ENCODE measurements around the gene DGKI.

DGKI gene

GRCh38 chr7:137689761-137690160, 157.0 kb downstream of the DGKI start:
- Histone ChIP-seq H3K27me3 (peaks cover 10% of the 10 kb centered on the region), H3K27ac (no peak overlapping the region), H3K9me3 (no peaks in the 10 kb centered on the region), H3K36me3 (no peaks in the 10 kb centered on the region), H3K4me1 (ENCODE audit: control insufficient read depth in 1 of 2, insufficient read depth in 1 of 2, low read depth in 1 of 2, low read length in 1 of 2) (no peaks in the 10 kb centered on the region), H3K4me3 (ENCODE audit: low read depth in 1 of 2, low read length in 1 of 2) (no peak overlapping the region)
- TF ChIP-seq CTCF (IDR thresholded peaks at IDR 0.05): no peak

GRCh38 chr7:137687556-137688265, 159.1 kb downstream of the DGKI start:
- Histone ChIP-seq H3K27me3 (peaks cover 10% of the 10 kb centered on the region), H3K36me3 (no peaks in the 10 kb centered on the region), H3K9me3 (no peaks in the 10 kb centered on the region), H3K4me1 (ENCODE audit: control insufficient read depth in 1 of 2, insufficient read depth in 1 of 2, low read depth in 1 of 2, low read length in 1 of 2) (no peaks in the 10 kb centered on the region), H3K27ac (no peak overlapping the region), H3K4me3 (ENCODE audit: low read depth in 1 of 2, low read length in 1 of 2) (no peak overlapping the region)
- TF ChIP-seq CTCF (IDR thresholded peaks at IDR 0.05): no peak

GRCh38 chr7:137685433-137686164, 161.2 kb downstream of the DGKI start:
- no peak overlapping the region for H3K27ac ChIP-seq
- no peak overlapping the region for H3K4me3 ChIP-seq (ENCODE audit: low read depth in 1 of 2, low read length in 1 of 2)
- no peak for TF ChIP-seq CTCF (IDR thresholded peaks at IDR 0.05)
- H3K36me3 ChIP-seq: no peaks in the 10 kb centered on the region
- no peaks in the 10 kb centered on the region for H3K9me3 ChIP-seq
- no peaks in the 10 kb centered on the region for H3K4me1 ChIP-seq (ENCODE audit: control insufficient read depth in 1 of 2, insufficient read depth in 1 of 2, low read depth in 1 of 2, low read length in 1 of 2)
- peaks cover 10% of the 10 kb centered on the region for H3K27me3 ChIP-seq

- peaks cover 10% of the 10 kb centered on the region for H3K27me3 ChIP-seq
- H3K4me1 ChIP-seq (ENCODE audit: control insufficient read depth in 1 of 2, insufficient read depth in 1 of 2, low read depth in 1 of 2, low read length in 1 of 2): no peaks in the 10 kb centered on the region
- no peak overlapping the region for H3K4me3 ChIP-seq (ENCODE audit: low read depth in 1 of 2, low read length in 1 of 2)
- no peaks in the 10 kb centered on the region for H3K9me3 ChIP-seq
- TF ChIP-seq CTCF (IDR thresholded peaks at IDR 0.05): no peak
- H3K36me3 ChIP-seq: no peaks in the 10 kb centered on the region
- no peak overlapping the region for H3K27ac ChIP-seq
Measured at GRCh38 chr7:137684776-137685175, 162.0 kb downstream of the DGKI start.

GRCh38 chr7:137684316-137684715, 162.5 kb downstream of the DGKI start:
- H3K4me3 ChIP-seq (ENCODE audit: low read depth in 1 of 2, low read length in 1 of 2): no peak overlapping the region
- no peaks in the 10 kb centered on the region for H3K9me3 ChIP-seq
- TF ChIP-seq CTCF (IDR thresholded peaks at IDR 0.05): no peak
- H3K36me3 ChIP-seq: no peaks in the 10 kb centered on the region
- no peak overlapping the region for H3K27ac ChIP-seq
- no peaks in the 10 kb centered on the region for H3K4me1 ChIP-seq (ENCODE audit: control insufficient read depth in 1 of 2, insufficient read depth in 1 of 2, low read depth in 1 of 2, low read length in 1 of 2)
- peaks cover 10% of the 10 kb centered on the region for H3K27me3 ChIP-seq
